HepG2 (cell line): ENCODE measurements around the gene COX6B1.

ENCODE experiments used
- TF ChIP-seq, protein P1 (sequence below): sonication (generic); formaldehyde crosslinking; IDR thresholded peaks from 2 replicates; pipeline ENCODE4 v1.5.0; 2020; ENCODE audit warnings: missing genetic modification reagents
- TF ChIP-seq, protein P2 (sequence below): sonication (generic); formaldehyde crosslinking; IDR thresholded peaks from 2 replicates; pipeline ENCODE4 v1.5.0; 2020; ENCODE audit warnings: mild to moderate bottlenecking, missing genetic modification reagents, moderate library complexity

DNA sequence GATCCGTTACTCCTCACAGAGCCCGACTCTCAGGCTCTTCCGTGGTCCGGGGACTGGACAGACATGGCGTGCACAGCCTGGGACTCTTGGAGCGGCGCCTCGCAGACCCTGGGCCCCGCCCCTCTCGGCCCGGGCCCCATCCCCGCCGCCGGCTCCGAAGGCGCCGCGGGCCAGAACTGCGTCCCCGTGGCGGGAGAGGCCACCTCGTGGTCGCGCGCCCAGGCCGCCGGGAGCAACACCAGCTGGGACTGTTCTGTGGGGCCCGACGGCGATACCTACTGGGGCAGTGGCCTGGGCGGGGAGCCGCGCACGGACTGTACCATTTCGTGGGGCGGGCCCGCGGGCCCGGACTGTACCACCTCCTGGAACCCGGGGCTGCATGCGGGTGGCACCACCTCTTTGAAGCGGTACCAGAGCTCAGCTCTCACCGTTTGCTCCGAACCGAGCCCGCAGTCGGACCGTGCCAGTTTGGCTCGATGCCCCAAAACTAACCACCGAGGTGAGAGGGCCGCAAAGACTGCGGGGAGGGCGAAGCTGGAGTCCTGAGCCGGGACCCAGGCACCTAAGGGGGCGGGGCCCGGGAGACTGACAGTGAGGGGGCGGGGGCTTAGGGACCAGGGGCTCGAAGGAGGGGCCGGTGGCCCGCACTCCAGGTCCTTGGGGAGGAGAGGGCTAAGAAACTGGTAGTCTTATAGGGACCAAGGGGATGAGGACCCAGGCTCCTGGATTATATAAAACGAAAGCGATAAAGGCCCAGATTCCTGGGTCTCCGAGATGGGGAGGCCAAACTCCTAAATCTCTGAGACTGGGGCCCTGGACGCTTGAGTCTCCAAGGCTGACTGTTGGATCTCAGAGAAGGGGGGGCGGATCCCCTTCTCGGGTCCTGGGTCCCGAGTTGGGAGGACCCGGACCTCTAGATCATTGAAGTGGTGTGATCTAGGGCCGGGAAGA is 4.6 kb upstream of the COX6B1 start:
- TF ChIP-seq, protein P1, sequence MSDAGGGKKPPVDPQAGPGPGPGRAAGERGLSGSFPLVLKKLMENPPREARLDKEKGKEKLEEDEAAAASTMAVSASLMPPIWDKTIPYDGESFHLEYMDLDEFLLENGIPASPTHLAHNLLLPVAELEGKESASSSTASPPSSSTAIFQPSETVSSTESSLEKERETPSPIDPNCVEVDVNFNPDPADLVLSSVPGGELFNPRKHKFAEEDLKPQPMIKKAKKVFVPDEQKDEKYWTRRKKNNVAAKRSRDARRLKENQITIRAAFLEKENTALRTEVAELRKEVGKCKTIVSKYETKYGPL (CRISPR knock-in tag) = no peak
- TF ChIP-seq, protein P2, sequence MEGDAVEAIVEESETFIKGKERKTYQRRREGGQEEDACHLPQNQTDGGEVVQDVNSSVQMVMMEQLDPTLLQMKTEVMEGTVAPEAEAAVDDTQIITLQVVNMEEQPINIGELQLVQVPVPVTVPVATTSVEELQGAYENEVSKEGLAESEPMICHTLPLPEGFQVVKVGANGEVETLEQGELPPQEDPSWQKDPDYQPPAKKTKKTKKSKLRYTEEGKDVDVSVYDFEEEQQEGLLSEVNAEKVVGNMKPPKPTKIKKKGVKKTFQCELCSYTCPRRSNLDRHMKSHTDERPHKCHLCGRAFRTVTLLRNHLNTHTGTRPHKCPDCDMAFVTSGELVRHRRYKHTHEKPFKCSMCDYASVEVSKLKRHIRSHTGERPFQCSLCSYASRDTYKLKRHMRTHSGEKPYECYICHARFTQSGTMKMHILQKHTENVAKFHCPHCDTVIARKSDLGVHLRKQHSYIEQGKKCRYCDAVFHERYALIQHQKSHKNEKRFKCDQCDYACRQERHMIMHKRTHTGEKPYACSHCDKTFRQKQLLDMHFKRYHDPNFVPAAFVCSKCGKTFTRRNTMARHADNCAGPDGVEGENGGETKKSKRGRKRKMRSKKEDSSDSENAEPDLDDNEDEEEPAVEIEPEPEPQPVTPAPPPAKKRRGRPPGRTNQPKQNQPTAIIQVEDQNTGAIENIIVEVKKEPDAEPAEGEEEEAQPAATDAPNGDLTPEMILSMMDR (CRISPR knock-in tag) = peak; percentile 55
